WTC11 (cell line): ENCODE results near the gene IFNG-AS1. TPM values are rescaled to one million over a fixed set of nuclear protein-coding genes. Genes with fewer than 3 reads are reported as not detected.

Experiments used
- ATAC-seq: fragments of 200-7000 bp; cut with Tn5 transposase; 2 replicates; pipeline ENCODE4 v1.10.0; 2021; ENCODE audit warnings: mild to moderate bottlenecking, moderate library complexity
- CTCF ChIA-PET: fragments of 300-600 bp; sonication (Branson Sonifier 250); formaldehyde crosslinking; loops from one replicate; lab custom pipeline; 2021; ENCODE audit warnings: antibody characterized with exemption; lab: Charles Lee
- POLR2A ChIA-PET: fragments of 350-600 bp; sonication (Branson Sonifier 250); formaldehyde crosslinking; loops from one replicate; lab custom pipeline; 2021; ENCODE audit warnings: antibody characterized with exemption; lab: Charles Lee
- DNase-seq: peaks from one replicate; pipeline ENCODE4 v3.0.0; 2021; ENCODE audit warnings: low spot score
- H3K27ac Mint-ChIP-seq: 2 replicates; pipeline ENCODE4 v1.8.0; 2021; ENCODE audit warnings: mixed read lengths
- H3K27me3 Mint-ChIP-seq: 2 replicates; pipeline ENCODE4 v1.8.0; 2021; ENCODE audit warnings: low read depth, mild to moderate bottlenecking, moderate library complexity, mixed read lengths
- H3K36me3 Mint-ChIP-seq: 2 replicates; pipeline ENCODE4 v1.8.0; 2021; ENCODE audit warnings: mixed read lengths
- H3K4me1 Mint-ChIP-seq: 2 replicates; pipeline ENCODE4 v1.8.0; 2022; ENCODE audit warnings: mixed read lengths
- H3K4me3 Mint-ChIP-seq: 2 replicates; pipeline ENCODE4 v1.8.0; 2021; ENCODE audit warnings: mild to moderate bottlenecking, moderate library complexity, mixed read lengths
- H3K9me3 Mint-ChIP-seq: 2 replicates; pipeline ENCODE4 v1.8.0; 2021; ENCODE audit warnings: mixed read lengths
- CREB1 ChIP-seq: sonication (generic); formaldehyde crosslinking; IDR thresholded peaks from 2 replicates; pipeline ENCODE4 v1.8.0; 2023; ENCODE audit warnings: mild to moderate bottlenecking, missing genetic modification reagents
- ELF4 ChIP-seq: sonication (generic); formaldehyde crosslinking; IDR thresholded peaks from 2 replicates; pipeline ENCODE4 v1.8.1; 2022; ENCODE audit warnings: low read depth, mild to moderate bottlenecking, moderate library complexity, missing genetic modification reagents
- EMX1 ChIP-seq: fragments of 250-450 bp; sonication (Bioruptor Pico); IDR thresholded peaks from 2 replicates; pipeline ENCODE4 v1.8.0; 2021; ENCODE audit warnings: mild to moderate bottlenecking
- GTF2I ChIP-seq: fragments of 250-450 bp; sonication (Bioruptor Pico); conservative IDR thresholded peaks from 2 replicates; pipeline ENCODE4 v1.4.0; 2021; ENCODE audit warnings: mild to moderate bottlenecking
- IRF1 ChIP-seq: sonication (generic); formaldehyde crosslinking; IDR thresholded peaks from 2 replicates; pipeline ENCODE4 v1.8.0; 2023; ENCODE audit warnings: missing genetic modification reagents
- JAZF1 ChIP-seq: fragments of 250-450 bp; sonication (Bioruptor Pico); IDR thresholded peaks from 2 replicates; pipeline ENCODE4 v1.9.0; 2021; ENCODE audit warnings: moderate library complexity, mild to moderate bottlenecking, inconsistent platforms
- KAT7 ChIP-seq: sonication (generic); formaldehyde crosslinking; IDR thresholded peaks from 2 replicates; pipeline ENCODE4 v1.8.1; 2023; ENCODE audit warnings: missing genetic modification reagents, mild to moderate bottlenecking, borderline replicate concordance
- MYBL2 ChIP-seq: sonication (generic); formaldehyde crosslinking; IDR thresholded peaks from 2 replicates; pipeline ENCODE4 v1.8.1; 2023; ENCODE audit warnings: mild to moderate bottlenecking, moderate library complexity, missing genetic modification reagents
- NR2C2 ChIP-seq: sonication (generic); formaldehyde crosslinking; IDR thresholded peaks from 2 replicates; pipeline ENCODE4 v1.8.0; 2022; ENCODE audit warnings: mild to moderate bottlenecking, missing genetic modification reagents
- RORB ChIP-seq: fragments of 250-450 bp; sonication (Bioruptor Pico); IDR thresholded peaks from 2 replicates; pipeline ENCODE4 v1.9.0; 2021; ENCODE audit warnings: mild to moderate bottlenecking
- SMAD3 ChIP-seq: sonication (generic); formaldehyde crosslinking; IDR thresholded peaks from 2 replicates; pipeline ENCODE4 v1.8.0; 2022; ENCODE audit warnings: missing genetic modification reagents, mild to moderate bottlenecking, borderline replicate concordance
- TEAD4 ChIP-seq: sonication (generic); formaldehyde crosslinking; IDR thresholded peaks from 2 replicates; pipeline ENCODE4 v1.8.0; 2022; ENCODE audit warnings: mild to moderate bottlenecking, missing genetic modification reagents
- ZNF121 ChIP-seq: sonication (generic); formaldehyde crosslinking; IDR thresholded peaks from 2 replicates; pipeline ENCODE4 v1.8.0; 2023; ENCODE audit warnings: missing genetic modification reagents
- ZNF317 ChIP-seq: sonication (generic); formaldehyde crosslinking; IDR thresholded peaks from 2 replicates; pipeline ENCODE4 v1.8.1; 2023; ENCODE audit warnings: low read depth, mild to moderate bottlenecking, moderate library complexity, missing genetic modification reagents, borderline replicate concordance
- ZNF423 ChIP-seq: fragments of 250-450 bp; sonication (Bioruptor Pico); IDR thresholded peaks from 2 replicates; pipeline ENCODE4 v2.1.2; 2022; ENCODE audit warnings: mild to moderate bottlenecking, moderate library complexity
- ZNF512 ChIP-seq: sonication (generic); formaldehyde crosslinking; IDR thresholded peaks from 2 replicates; pipeline ENCODE4 v1.8.1; 2022; ENCODE audit warnings: missing genetic modification reagents, borderline replicate concordance
- total RNA-seq: library from RNA; stranded (reverse); gene quantifications from 3 replicates; pipeline ENCODE4 v1.2.3, GENCODE V29; 2021
- TF ChIP-seq, protein P1 (sequence below): sonication (generic); formaldehyde crosslinking; IDR thresholded peaks from 2 replicates; pipeline ENCODE4 v1.8.1; 2022; ENCODE audit warnings: low read depth, missing genetic modification reagents, borderline replicate concordance
- TF ChIP-seq, protein P2 (sequence below): sonication (generic); formaldehyde crosslinking; IDR thresholded peaks from 2 replicates; pipeline ENCODE4 v1.8.1; 2023; ENCODE audit warnings: mild to moderate bottlenecking, missing genetic modification reagents, borderline replicate concordance
- TF ChIP-seq, protein P3 (sequence below): sonication (generic); formaldehyde crosslinking; IDR thresholded peaks from 2 replicates; pipeline ENCODE4 v1.8.1; 2022; ENCODE audit warnings: mild to moderate bottlenecking, moderate library complexity, missing genetic modification reagents
- TF ChIP-seq, protein P4 (sequence below): sonication (generic); formaldehyde crosslinking; IDR thresholded peaks from 2 replicates; pipeline ENCODE4 v1.8.1; 2023; ENCODE audit warnings: mild to moderate bottlenecking, missing genetic modification reagents, moderate library complexity

The IFNG-AS1 gene
- total RNA-seq, 1 experiment from 2014 or later = not detected

- peaks cover 21% of the 10 kb centered on the region for H3K4me1 Mint-ChIP-seq
- ATAC-seq = no peak
- TF ChIP-seq GTF2I (CRISPR knock-in tag) = no peak
- TF ChIP-seq, protein P1, sequence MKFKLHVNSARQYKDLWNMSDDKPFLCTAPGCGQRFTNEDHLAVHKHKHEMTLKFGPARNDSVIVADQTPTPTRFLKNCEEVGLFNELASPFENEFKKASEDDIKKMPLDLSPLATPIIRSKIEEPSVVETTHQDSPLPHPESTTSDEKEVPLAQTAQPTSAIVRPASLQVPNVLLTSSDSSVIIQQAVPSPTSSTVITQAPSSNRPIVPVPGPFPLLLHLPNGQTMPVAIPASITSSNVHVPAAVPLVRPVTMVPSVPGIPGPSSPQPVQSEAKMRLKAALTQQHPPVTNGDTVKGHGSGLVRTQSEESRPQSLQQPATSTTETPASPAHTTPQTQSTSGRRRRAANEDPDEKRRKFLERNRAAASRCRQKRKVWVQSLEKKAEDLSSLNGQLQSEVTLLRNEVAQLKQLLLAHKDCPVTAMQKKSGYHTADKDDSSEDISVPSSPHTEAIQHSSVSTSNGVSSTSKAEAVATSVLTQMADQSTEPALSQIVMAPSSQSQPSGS (CRISPR knock-in tag) = no peak
- TF ChIP-seq ZNF423 (CRISPR knock-in tag) = no peak
- TF ChIP-seq ZNF121 = no peak
- TF ChIP-seq IRF1 (CRISPR knock-in tag) = no peak
- no peak for TF ChIP-seq SMAD3 (CRISPR knock-in tag)
- TF ChIP-seq, protein P2, sequence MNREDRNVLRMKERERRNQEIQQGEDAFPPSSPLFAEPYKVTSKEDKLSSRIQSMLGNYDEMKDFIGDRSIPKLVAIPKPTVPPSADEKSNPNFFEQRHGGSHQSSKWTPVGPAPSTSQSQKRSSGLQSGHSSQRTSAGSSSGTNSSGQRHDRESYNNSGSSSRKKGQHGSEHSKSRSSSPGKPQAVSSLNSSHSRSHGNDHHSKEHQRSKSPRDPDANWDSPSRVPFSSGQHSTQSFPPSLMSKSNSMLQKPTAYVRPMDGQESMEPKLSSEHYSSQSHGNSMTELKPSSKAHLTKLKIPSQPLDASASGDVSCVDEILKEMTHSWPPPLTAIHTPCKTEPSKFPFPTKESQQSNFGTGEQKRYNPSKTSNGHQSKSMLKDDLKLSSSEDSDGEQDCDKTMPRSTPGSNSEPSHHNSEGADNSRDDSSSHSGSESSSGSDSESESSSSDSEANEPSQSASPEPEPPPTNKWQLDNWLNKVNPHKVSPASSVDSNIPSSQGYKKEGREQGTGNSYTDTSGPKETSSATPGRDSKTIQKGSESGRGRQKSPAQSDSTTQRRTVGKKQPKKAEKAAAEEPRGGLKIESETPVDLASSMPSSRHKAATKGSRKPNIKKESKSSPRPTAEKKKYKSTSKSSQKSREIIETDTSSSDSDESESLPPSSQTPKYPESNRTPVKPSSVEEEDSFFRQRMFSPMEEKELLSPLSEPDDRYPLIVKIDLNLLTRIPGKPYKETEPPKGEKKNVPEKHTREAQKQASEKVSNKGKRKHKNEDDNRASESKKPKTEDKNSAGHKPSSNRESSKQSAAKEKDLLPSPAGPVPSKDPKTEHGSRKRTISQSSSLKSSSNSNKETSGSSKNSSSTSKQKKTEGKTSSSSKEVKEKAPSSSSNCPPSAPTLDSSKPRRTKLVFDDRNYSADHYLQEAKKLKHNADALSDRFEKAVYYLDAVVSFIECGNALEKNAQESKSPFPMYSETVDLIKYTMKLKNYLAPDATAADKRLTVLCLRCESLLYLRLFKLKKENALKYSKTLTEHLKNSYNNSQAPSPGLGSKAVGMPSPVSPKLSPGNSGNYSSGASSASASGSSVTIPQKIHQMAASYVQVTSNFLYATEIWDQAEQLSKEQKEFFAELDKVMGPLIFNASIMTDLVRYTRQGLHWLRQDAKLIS (CRISPR knock-in tag) = no peak
- TF ChIP-seq, protein P3, sequence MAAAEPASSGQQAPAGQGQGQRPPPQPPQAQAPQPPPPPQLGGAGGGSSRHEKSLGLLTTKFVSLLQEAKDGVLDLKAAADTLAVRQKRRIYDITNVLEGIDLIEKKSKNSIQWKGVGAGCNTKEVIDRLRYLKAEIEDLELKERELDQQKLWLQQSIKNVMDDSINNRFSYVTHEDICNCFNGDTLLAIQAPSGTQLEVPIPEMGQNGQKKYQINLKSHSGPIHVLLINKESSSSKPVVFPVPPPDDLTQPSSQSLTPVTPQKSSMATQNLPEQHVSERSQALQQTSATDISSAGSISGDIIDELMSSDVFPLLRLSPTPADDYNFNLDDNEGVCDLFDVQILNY = no peak
- TF ChIP-seq ZNF317 (CRISPR knock-in tag) = no peak
- TF ChIP-seq, protein P4, sequence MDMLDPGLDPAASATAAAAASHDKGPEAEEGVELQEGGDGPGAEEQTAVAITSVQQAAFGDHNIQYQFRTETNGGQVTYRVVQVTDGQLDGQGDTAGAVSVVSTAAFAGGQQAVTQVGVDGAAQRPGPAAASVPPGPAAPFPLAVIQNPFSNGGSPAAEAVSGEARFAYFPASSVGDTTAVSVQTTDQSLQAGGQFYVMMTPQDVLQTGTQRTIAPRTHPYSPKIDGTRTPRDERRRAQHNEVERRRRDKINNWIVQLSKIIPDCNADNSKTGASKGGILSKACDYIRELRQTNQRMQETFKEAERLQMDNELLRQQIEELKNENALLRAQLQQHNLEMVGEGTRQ (CRISPR knock-in tag) = no peak
- no peak for TF ChIP-seq NR2C2
- TF ChIP-seq TEAD4 (CRISPR knock-in tag) = no peak
- TF ChIP-seq MYBL2 = no peak
- no peak for TF ChIP-seq KAT7 (CRISPR knock-in tag)
- no peak for TF ChIP-seq ELF4 (CRISPR knock-in tag)
- no peak for TF ChIP-seq RORB (CRISPR knock-in tag)
- no peak for TF ChIP-seq ZNF512 (CRISPR knock-in tag)
- no peak for TF ChIP-seq JAZF1 (CRISPR knock-in tag)
- TF ChIP-seq CREB1 = no peak
- no peak for TF ChIP-seq EMX1
- TF ChIP-seq, all 79 proteins: peak for 0
- CTCF ChIA-PET = interaction anchor here (0.6 kb wide), 1 partner anchor 635 kb away, joined by 4 read pairs; no protein-coding TSS in a partner anchor
- Mint-ChIP-seq H3K27me3 (no peaks in the 10 kb centered on the region), H3K4me3 (no peak overlapping the region), H3K36me3 (no peaks in the 10 kb centered on the region), H3K27ac (no peak overlapping the region), H3K9me3 (peaks cover 8% of the 10 kb centered on the region)
- POLR2A ChIA-PET = no interaction called here
- DNase-seq = no peak
Observed at GRCh38 chr12:67991158-67991557, 1.9 kb downstream of the IFNG-AS1 start.
